ENCODE results near the gene FGFR2. TPM values are rescaled to one million over a fixed set of nuclear protein-coding genes. Genes with fewer than 3 reads are reported as not detected.

Gene FGFR2
- total RNA-seq, 2 donors from 2014 or later, result not detected

DNA sequence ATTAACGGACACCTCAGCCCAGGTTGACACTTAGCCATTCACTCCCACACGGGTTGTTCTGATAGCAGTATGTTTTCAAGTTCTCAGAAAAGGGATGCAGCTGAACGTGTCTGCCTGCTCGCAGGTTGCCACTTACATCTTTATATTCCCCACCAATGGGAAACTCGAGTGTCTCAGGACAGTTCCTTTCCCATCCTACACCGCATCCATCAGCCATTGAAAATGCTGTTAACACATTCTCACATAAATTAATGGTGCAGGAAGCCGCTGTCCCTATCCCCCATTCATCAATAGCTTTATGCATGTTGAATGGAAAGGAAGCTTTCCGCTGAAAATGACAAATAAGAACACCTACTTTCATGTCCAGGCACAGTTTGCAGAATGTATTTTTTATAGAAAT is 1.7 kb upstream of the FGFR2 start:
- no peak overlapping the region for H3K27ac Mint-ChIP-seq
- peaks cover 43% of the 10 kb centered on the region for H3K27me3 Mint-ChIP-seq
- H3K4me1 Mint-ChIP-seq, result no peaks in the 10 kb centered on the region
- no peak overlapping the region for H3K4me3 Mint-ChIP-seq
- peaks cover 4% of the 10 kb centered on the region for H3K36me3 Mint-ChIP-seq (ENCODE audit: low read depth)
- H3K9me3 Mint-ChIP-seq, result no peaks in the 10 kb centered on the region
- ATAC-seq (replicated peaks), result no peak

GRCh38 chr10:121597504-121598262 is 561 bp downstream of the FGFR2 start:
- no peaks in the 10 kb centered on the region for H3K4me1 Mint-ChIP-seq
- peaks cover 50% of the 10 kb centered on the region for H3K27me3 Mint-ChIP-seq
- peaks cover 4% of the 10 kb centered on the region for H3K36me3 Mint-ChIP-seq (ENCODE audit: low read depth)
- H3K4me3 Mint-ChIP-seq, result no peak overlapping the region
- H3K27ac Mint-ChIP-seq, result no peak overlapping the region
- no peak for ATAC-seq (replicated peaks)
- no peaks in the 10 kb centered on the region for H3K9me3 Mint-ChIP-seq

GRCh38 chr10:121596689-121597503 is 1.3 kb downstream of the FGFR2 start:
- Mint-ChIP-seq H3K36me3 (ENCODE audit: low read depth) (peaks cover 4% of the 10 kb centered on the region), H3K4me1 (no peaks in the 10 kb centered on the region), H3K9me3 (no peaks in the 10 kb centered on the region), H3K27ac (no peak overlapping the region), H3K4me3 (peak overlapping the region; percentile 47), H3K27me3 (peaks cover 51% of the 10 kb centered on the region)
- no peak for ATAC-seq (replicated peaks)

GRCh38 chr10:121595806-121596688 is 2.2 kb downstream of the FGFR2 start:
- no peak for ATAC-seq (replicated peaks)
- Mint-ChIP-seq H3K4me1 (no peaks in the 10 kb centered on the region), H3K4me3 (peak overlapping the region; percentile 47), H3K9me3 (no peaks in the 10 kb centered on the region), H3K27ac (no peak overlapping the region), H3K36me3 (ENCODE audit: low read depth) (peaks cover 4% of the 10 kb centered on the region), H3K27me3 (peaks cover 52% of the 10 kb centered on the region)

DNA sequence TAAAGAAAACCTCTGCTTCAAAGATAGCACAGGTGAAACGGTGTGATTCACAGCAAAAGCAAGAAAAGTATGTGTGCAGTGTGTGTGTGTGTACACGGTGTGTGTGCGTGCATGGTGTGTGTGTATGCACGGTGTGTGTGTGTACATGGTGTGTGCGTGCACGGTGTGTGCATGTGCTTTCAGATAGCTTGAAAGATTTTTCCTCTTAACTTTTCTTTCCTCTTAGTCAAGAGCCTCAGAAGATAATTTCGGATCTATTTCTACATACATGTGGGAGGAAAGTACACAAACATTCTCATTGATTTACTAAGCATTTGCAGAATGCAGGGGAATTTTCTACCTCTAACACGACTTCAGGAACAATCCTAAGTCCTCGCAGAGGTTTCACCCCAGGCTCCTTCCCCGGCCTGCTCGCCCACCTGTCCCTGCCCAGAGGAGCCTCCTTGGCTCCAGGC is 2.9 kb downstream of the FGFR2 start:
- H3K4me1 Mint-ChIP-seq, result no peaks in the 10 kb centered on the region
- no peak for ATAC-seq (replicated peaks)
- no peak overlapping the region for H3K4me3 Mint-ChIP-seq
- peaks cover 4% of the 10 kb centered on the region for H3K36me3 Mint-ChIP-seq (ENCODE audit: low read depth)
- no peaks in the 10 kb centered on the region for H3K9me3 Mint-ChIP-seq
- peaks cover 46% of the 10 kb centered on the region for H3K27me3 Mint-ChIP-seq
- no peak overlapping the region for H3K27ac Mint-ChIP-seq

- H3K9me3 Mint-ChIP-seq, result no peaks in the 10 kb centered on the region
These were observed 3.5 kb downstream of the FGFR2 start for GRCh38 chr10:121594623-121595350.

GRCh38 chr10:121594076-121594475 is 4.2 kb downstream of the FGFR2 start:
- Mint-ChIP-seq H3K36me3 (ENCODE audit: low read depth) (peaks cover 4% of the 10 kb centered on the region), H3K27me3 (peaks cover 35% of the 10 kb centered on the region), H3K4me1 (no peaks in the 10 kb centered on the region), H3K4me3 (no peak overlapping the region), H3K27ac (no peak overlapping the region), H3K9me3 (no peaks in the 10 kb centered on the region)
- no peak for ATAC-seq (replicated peaks)

More at GRCh38 chr10:121594623-121595350, 3.5 kb downstream of the FGFR2 start:
- H3K27me3 Mint-ChIP-seq, result peaks cover 40% of the 10 kb centered on the region
- no peak overlapping the region for H3K4me3 Mint-ChIP-seq
- no peak overlapping the region for H3K27ac Mint-ChIP-seq
- peaks cover 4% of the 10 kb centered on the region for H3K36me3 Mint-ChIP-seq (ENCODE audit: low read depth)
- ATAC-seq (replicated peaks), result no peak
- no peaks in the 10 kb centered on the region for H3K4me1 Mint-ChIP-seq

DNA sequence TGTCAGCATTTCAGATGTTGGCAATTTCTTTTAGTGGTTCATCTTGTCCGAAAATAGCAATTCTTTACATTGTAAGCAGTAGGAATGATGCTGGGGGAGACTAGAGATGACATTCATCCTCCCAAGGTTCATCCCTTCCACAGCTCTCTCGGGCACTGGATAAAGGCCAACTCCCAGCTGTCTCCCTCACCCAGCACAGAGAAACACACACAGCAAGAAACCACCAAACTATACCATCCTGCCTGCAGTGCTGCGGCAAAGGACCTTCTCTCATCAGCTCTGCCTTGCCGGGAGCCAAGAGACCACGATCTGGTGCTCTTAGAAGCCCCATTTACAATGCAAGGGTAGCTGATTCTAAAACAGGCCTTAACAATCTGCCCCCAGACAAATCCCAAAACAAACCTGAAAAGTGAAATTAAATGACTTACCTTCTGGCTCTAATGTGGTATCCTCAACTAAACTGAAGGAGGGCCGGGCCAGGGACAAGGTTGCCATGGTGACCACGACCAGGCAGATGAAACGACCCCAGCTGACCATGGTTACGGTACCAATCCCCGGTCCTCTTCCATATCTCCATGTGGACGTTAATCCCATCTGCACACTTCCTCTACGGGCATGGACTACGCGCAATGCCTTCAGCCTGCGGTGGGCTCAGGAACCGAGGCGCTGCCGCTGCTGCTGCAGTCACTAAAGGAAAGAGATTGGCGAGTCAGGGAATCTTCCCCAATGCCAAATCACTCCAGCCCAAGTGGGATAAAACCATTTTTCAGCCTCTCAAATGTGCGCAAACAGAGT is 4.8 kb downstream of the FGFR2 start:
- peaks cover 32% of the 10 kb centered on the region for H3K27me3 Mint-ChIP-seq
- ATAC-seq (replicated peaks), result no peak
- no peaks in the 10 kb centered on the region for H3K9me3 Mint-ChIP-seq
- H3K4me3 Mint-ChIP-seq, result no peak overlapping the region
- H3K36me3 Mint-ChIP-seq (ENCODE audit: low read depth), result peaks cover 4% of the 10 kb centered on the region
- H3K4me1 Mint-ChIP-seq, result no peaks in the 10 kb centered on the region
- H3K27ac Mint-ChIP-seq, result no peak overlapping the region

DNA sequence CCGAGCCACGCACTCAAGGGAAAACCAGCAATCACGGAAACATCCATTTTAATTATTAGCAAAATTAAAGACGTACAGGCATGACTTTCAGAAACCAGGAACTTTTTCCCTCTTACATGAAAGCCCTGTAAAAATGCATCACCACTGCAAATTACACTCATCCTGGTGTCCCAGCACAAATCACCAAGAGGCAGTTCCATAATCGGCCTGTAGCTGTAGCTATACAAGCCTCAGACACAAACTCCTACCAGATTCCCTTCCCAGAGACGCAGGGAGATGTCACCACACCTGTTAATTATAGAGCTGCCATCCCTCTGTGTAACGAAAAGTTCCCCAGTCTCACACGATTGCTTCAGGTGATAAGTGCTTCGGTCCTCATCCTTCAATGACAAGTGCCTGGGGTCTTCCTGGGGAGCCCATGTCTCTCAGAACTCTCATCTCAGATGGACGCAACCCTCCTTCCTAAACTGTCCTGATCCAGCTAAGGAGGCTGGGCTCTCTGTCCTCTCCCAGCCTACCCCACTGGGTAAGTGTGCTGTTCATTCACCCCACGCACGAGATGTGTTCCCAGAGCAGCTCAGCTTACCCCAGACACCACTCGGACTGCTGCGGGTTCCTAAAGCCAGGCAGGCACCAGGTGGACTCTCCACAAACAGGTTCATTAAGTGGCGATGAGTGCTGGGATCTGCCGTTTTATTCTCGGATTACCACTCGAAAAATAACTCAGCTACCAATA is 5.9 kb downstream of the FGFR2 start:
- H3K27ac Mint-ChIP-seq, result no peak overlapping the region
- peaks cover 4% of the 10 kb centered on the region for H3K36me3 Mint-ChIP-seq (ENCODE audit: low read depth)
- no peak overlapping the region for H3K4me3 Mint-ChIP-seq
- ATAC-seq (replicated peaks), result no peak
- no peaks in the 10 kb centered on the region for H3K4me1 Mint-ChIP-seq
- H3K9me3 Mint-ChIP-seq, result peaks cover 4% of the 10 kb centered on the region
- H3K27me3 Mint-ChIP-seq, result peaks cover 36% of the 10 kb centered on the region

DNA sequence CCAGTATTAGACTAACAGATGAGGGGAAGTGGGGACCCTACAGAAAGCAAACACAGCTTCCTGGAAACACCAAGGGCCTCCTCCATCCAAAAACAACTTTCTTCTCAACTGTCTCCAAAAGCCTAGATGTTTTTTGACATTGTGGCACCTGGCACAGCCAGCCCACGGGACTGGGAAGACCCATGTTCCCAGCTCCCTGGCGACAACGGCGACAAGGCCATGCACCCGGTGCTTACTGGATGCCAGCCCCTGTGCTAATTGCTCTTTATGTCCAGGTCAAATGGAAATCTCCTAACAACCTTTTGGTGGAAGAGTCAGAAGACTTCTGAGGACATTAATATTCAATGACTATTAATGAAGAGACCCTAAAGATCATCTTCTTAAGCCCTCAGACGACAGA is 7.1 kb downstream of the FGFR2 start:
- Mint-ChIP-seq H3K4me1 (no peaks in the 10 kb centered on the region), H3K36me3 (ENCODE audit: low read depth) (no peaks in the 10 kb centered on the region), H3K4me3 (no peak overlapping the region), H3K9me3 (peaks cover 4% of the 10 kb centered on the region), H3K27me3 (peaks cover 34% of the 10 kb centered on the region), H3K27ac (no peak overlapping the region)
- ATAC-seq (replicated peaks), result no peak

DNA sequence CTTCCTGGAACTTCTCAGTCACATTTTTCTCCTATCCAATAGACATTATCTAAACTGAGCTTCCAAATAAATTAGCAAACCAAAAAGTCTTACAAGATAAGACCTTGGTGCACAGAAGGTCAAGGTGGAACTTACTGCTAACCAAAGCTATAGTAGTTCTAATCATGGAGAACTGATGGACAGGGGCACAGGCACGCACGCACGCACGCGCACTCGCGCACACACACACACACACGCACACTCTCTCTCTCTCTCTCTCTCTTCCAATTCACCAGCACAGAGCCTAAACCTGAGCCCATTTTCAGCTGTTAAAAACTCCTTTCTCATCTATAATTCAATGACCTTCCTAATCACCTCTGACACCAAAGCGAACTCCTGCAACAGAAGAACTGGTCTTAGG is 7.5 kb downstream of the FGFR2 start:
- Mint-ChIP-seq H3K4me1 (no peaks in the 10 kb centered on the region), H3K27me3 (peaks cover 30% of the 10 kb centered on the region), H3K27ac (no peak overlapping the region), H3K4me3 (no peak overlapping the region), H3K36me3 (ENCODE audit: low read depth) (no peaks in the 10 kb centered on the region), H3K9me3 (peaks cover 4% of the 10 kb centered on the region)
- no peak for ATAC-seq (replicated peaks)

GRCh38 chr10:121589553-121589952 is 8.7 kb downstream of the FGFR2 start:
- Mint-ChIP-seq H3K4me3 (no peak overlapping the region), H3K27ac (no peak overlapping the region), H3K4me1 (no peaks in the 10 kb centered on the region), H3K9me3 (peaks cover 4% of the 10 kb centered on the region), H3K27me3 (peaks cover 21% of the 10 kb centered on the region), H3K36me3 (ENCODE audit: low read depth) (no peaks in the 10 kb centered on the region)
- no peak for ATAC-seq (replicated peaks)

DNA sequence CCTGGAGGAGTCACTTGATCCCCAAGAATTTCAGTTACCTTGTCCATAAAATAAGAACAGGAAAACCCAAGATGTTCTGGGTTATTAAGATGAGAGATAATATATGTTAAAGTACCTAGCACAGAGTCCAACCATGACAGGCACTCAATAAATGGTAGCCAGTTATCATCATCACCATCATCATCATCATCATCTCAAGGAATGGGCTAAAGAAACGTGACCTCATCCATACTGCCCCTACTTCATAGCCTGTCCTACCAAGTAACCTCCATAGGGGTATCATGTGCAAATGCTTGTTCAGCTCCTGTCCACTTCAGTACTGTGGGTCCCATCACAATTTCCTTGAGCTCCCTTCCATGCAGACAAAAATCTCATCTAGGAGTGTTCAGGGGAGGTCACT is 14.4 kb downstream of the FGFR2 start:
- Mint-ChIP-seq H3K4me3 (no peak overlapping the region), H3K27me3 (peaks cover 10% of the 10 kb centered on the region), H3K36me3 (ENCODE audit: low read depth) (no peaks in the 10 kb centered on the region), H3K9me3 (peaks cover 4% of the 10 kb centered on the region), H3K4me1 (no peaks in the 10 kb centered on the region), H3K27ac (no peak overlapping the region)
- ATAC-seq (replicated peaks), result no peak
